PC-9 (cell line): Measurements from ENCODE around the gene ATF6.

Source experiments
- EZH2 ChIP-seq: fragments of 200-600 bp; sonication (generic); IDR thresholded peaks from 2 replicates; pipeline ENCODE4 v1.8.0; 2017; ENCODE audit warnings: antibody characterized with exemption, low read depth
- TF ChIP-seq, protein P1 (sequence below): fragments of 200-600 bp; sonication (generic); conservative IDR thresholded peaks from 2 replicates; pipeline ENCODE4 v1.6.1; 2017; ENCODE audit warnings: mixed run types, antibody characterized with exemption, mild to moderate bottlenecking, moderate library complexity

- TF ChIP-seq, protein P1, sequence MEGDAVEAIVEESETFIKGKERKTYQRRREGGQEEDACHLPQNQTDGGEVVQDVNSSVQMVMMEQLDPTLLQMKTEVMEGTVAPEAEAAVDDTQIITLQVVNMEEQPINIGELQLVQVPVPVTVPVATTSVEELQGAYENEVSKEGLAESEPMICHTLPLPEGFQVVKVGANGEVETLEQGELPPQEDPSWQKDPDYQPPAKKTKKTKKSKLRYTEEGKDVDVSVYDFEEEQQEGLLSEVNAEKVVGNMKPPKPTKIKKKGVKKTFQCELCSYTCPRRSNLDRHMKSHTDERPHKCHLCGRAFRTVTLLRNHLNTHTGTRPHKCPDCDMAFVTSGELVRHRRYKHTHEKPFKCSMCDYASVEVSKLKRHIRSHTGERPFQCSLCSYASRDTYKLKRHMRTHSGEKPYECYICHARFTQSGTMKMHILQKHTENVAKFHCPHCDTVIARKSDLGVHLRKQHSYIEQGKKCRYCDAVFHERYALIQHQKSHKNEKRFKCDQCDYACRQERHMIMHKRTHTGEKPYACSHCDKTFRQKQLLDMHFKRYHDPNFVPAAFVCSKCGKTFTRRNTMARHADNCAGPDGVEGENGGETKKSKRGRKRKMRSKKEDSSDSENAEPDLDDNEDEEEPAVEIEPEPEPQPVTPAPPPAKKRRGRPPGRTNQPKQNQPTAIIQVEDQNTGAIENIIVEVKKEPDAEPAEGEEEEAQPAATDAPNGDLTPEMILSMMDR: no peak
- no peak for TF ChIP-seq EZH2
Measured at GRCh38 chr1:161731981-161732718, 34.0 kb upstream of the ATF6 start.
